ENCODE results near the gene MKX.

The MKX gene

DNA sequence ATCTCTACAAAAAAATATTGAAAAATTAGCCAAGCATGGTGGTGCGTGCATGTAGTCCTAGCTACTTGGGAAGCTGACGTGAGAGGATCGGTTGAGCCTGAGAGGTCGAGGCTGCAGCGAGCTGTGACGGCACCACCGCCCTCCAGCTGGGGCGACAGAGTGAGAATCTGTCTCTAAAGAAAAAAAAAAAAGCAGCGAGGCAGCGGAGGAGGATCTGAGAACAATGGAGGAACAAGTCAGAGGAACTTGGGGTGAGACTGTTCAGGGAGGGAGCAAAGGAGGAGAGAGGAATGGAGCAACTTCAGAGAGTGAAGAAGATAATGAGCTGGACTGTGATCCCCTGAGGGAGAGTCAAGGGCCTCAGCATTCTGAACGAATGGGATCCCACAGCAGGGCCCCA is 85.4 kb downstream of the MKX start:
- H3K4me1 ChIP-seq (ENCODE audit: control insufficient read depth, insufficient read depth, low read length) = no peaks in the 10 kb centered on the region
- no peak overlapping the region for H3K9ac ChIP-seq (ENCODE audit: low read length)
- peaks cover 3% of the 10 kb centered on the region for H3K27me3 ChIP-seq (ENCODE audit: control insufficient read depth, insufficient read depth, low read length)
- H3K36me3 ChIP-seq (ENCODE audit: control insufficient read depth, insufficient read depth, low read length) = no peaks in the 10 kb centered on the region
- H3K9me3 ChIP-seq (ENCODE audit: control insufficient read depth, low read length) = no peaks in the 10 kb centered on the region
- H3K4me3 ChIP-seq (ENCODE audit: low read length) = no peak overlapping the region

DNA sequence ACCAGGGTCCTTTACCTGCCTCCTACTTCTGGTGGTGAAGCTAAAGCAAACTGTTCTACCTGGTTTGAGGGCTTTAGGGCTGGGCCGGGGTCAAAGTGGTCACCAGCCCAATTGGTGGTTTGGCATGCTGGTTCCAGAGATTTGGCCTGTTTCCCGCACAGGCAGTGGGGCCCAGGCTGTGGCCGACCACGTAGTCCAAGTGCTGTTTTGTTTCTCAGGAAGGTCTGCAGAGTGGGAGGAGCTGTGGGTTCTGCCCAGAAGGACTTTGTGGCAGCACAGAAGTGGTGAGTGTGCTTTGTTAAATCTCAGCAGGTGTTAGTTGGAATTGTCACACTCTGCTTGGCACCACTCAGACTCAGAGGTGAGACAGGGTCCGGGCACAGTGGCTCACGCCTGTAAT is 85.8 kb downstream of the MKX start:
- no peaks in the 10 kb centered on the region for H3K9me3 ChIP-seq (ENCODE audit: control insufficient read depth, low read length)
- H3K36me3 ChIP-seq (ENCODE audit: control insufficient read depth, insufficient read depth, low read length) = no peaks in the 10 kb centered on the region
- H3K27me3 ChIP-seq (ENCODE audit: control insufficient read depth, insufficient read depth, low read length) = peaks cover 3% of the 10 kb centered on the region
- H3K4me1 ChIP-seq (ENCODE audit: control insufficient read depth, insufficient read depth, low read length) = no peaks in the 10 kb centered on the region
- H3K9ac ChIP-seq (ENCODE audit: low read length) = no peak overlapping the region
- H3K4me3 ChIP-seq (ENCODE audit: low read length) = no peak overlapping the region

DNA sequence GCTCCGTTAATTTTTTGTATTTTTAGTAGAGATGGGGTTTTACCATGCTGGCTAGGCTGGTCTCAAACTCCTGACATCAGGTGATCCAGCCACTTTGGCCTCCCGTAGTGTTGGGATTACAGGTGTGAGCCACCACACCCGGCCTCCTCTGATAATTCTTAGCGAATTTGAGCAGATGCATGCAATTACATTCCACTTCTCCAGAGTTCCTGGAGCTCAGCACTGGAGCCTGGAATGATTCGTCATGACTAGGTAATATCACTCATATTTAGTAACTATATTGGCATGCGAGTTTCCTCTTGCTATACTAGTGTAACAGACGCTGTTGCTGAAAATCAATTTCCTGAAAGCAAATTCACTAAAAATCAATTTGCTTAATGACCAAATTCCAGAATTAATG is 86.8 kb downstream of the MKX start:
- H3K9ac ChIP-seq (ENCODE audit: low read length) = no peak overlapping the region
- no peaks in the 10 kb centered on the region for H3K9me3 ChIP-seq (ENCODE audit: control insufficient read depth, low read length)
- H3K27me3 ChIP-seq (ENCODE audit: control insufficient read depth, insufficient read depth, low read length) = no peaks in the 10 kb centered on the region
- H3K4me1 ChIP-seq (ENCODE audit: control insufficient read depth, insufficient read depth, low read length) = no peaks in the 10 kb centered on the region
- H3K4me3 ChIP-seq (ENCODE audit: low read length) = no peak overlapping the region
- no peaks in the 10 kb centered on the region for H3K36me3 ChIP-seq (ENCODE audit: control insufficient read depth, insufficient read depth, low read length)

DNA sequence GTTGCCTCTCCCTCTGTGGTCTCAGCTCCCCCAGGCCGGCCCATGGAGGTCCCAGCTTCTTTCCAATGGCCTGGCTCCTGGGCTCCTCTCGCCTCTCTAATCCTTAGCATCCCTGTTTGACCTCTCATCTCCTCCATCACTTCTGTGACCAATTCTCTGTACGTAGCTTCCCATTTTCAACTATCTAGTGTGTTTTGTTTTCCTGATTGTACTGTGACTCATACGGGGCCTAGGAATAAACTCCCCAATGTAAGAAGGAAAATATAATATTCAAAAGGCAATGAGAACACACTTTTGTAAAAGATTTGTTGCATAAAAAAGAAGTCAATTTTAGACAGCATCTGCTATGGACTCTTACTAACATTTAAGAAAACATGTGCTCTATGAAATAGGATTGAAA is 90.3 kb downstream of the MKX start:
- Histone ChIP-seq H3K9ac (ENCODE audit: low read length) (no peak overlapping the region), H3K4me3 (ENCODE audit: low read length) (no peak overlapping the region), H3K27me3 (ENCODE audit: control insufficient read depth, insufficient read depth, low read length) (no peaks in the 10 kb centered on the region), H3K36me3 (ENCODE audit: control insufficient read depth, insufficient read depth, low read length) (no peaks in the 10 kb centered on the region), H3K9me3 (ENCODE audit: control insufficient read depth, low read length) (no peaks in the 10 kb centered on the region), H3K4me1 (ENCODE audit: control insufficient read depth, insufficient read depth, low read length) (no peaks in the 10 kb centered on the region)

DNA sequence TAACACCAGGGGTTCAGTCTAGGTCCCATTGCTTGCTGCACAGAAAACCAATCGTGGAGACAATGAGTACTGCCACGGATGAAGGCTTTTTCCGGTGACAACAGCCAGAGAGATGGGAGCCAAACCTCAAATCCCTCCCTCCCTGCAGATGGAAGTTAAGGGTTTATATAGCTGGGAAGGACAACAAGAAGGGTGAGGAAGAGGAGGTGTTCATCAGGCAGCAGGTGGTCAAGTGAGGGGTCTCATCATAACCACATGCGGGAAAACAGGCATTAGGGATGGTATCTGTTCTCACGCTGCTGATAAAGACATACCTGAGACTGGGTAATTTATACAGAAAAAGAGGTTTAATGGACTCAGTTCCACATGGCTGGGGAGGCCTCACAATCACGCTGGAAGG is 91.3 kb downstream of the MKX start:
- no peak overlapping the region for H3K9ac ChIP-seq (ENCODE audit: low read length)
- no peaks in the 10 kb centered on the region for H3K4me1 ChIP-seq (ENCODE audit: control insufficient read depth, insufficient read depth, low read length)
- H3K27me3 ChIP-seq (ENCODE audit: control insufficient read depth, insufficient read depth, low read length) = no peaks in the 10 kb centered on the region
- no peak overlapping the region for H3K4me3 ChIP-seq (ENCODE audit: low read length)
- H3K36me3 ChIP-seq (ENCODE audit: control insufficient read depth, insufficient read depth, low read length) = no peaks in the 10 kb centered on the region
- no peaks in the 10 kb centered on the region for H3K9me3 ChIP-seq (ENCODE audit: control insufficient read depth, low read length)

DNA sequence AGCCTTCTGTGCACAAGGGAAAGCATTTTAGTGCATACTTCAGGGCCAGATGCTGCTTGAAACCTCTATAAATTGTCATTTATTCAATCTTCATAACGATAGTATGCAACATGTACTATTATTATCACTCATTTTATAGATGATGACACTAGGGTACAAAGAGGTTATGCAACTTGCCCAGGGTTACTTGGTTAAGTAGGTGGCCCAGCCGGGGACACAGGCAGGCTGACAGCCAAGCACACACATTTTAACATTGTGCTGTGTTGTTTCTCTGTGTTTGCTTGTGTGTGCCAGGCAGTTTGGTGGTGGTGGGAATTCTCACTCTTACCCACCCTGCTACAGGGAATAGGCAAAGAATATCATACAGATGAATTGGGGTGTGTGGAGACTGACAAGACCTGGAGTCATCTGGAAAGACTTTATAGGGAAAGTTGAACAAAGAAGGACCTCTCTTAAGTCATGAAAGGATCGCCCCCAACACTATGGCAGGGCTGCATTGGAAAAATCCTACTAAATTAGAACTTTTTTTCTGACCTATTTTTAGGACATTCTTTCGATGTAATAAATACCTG is 98.9 kb downstream of the MKX start:
- H3K9ac ChIP-seq (ENCODE audit: low read length) = no peak overlapping the region
- no peaks in the 10 kb centered on the region for H3K27me3 ChIP-seq (ENCODE audit: control insufficient read depth, insufficient read depth, low read length)
- no peaks in the 10 kb centered on the region for H3K4me1 ChIP-seq (ENCODE audit: control insufficient read depth, insufficient read depth, low read length)
- no peak overlapping the region for H3K4me3 ChIP-seq (ENCODE audit: low read length)
- H3K9me3 ChIP-seq (ENCODE audit: control insufficient read depth, low read length) = no peaks in the 10 kb centered on the region
- H3K36me3 ChIP-seq (ENCODE audit: control insufficient read depth, insufficient read depth, low read length) = no peaks in the 10 kb centered on the region

DNA sequence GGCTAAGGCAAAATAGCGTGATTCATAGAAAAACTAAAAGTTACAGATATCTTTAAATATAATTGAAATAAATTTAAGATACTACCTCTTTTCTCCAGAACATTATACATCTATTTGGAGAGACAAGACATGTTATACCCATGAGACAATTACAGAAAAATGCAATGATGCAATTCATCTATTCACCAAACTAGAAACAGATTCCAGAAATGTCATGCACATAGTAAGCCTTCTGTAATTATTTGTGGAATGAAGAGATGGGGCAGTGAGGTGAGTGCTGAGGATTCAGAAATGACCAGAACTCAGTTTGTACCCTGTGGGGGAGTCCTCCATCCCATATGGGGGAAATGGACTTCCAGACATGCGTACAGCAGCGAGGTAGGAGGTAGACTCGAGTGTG is 99.4 kb downstream of the MKX start:
- Histone ChIP-seq H3K4me1 (ENCODE audit: control insufficient read depth, insufficient read depth, low read length) (no peaks in the 10 kb centered on the region), H3K4me3 (ENCODE audit: low read length) (no peak overlapping the region), H3K9me3 (ENCODE audit: control insufficient read depth, low read length) (no peaks in the 10 kb centered on the region), H3K36me3 (ENCODE audit: control insufficient read depth, insufficient read depth, low read length) (no peaks in the 10 kb centered on the region), H3K27me3 (ENCODE audit: control insufficient read depth, insufficient read depth, low read length) (no peaks in the 10 kb centered on the region), H3K9ac (ENCODE audit: low read length) (no peak overlapping the region)

DNA sequence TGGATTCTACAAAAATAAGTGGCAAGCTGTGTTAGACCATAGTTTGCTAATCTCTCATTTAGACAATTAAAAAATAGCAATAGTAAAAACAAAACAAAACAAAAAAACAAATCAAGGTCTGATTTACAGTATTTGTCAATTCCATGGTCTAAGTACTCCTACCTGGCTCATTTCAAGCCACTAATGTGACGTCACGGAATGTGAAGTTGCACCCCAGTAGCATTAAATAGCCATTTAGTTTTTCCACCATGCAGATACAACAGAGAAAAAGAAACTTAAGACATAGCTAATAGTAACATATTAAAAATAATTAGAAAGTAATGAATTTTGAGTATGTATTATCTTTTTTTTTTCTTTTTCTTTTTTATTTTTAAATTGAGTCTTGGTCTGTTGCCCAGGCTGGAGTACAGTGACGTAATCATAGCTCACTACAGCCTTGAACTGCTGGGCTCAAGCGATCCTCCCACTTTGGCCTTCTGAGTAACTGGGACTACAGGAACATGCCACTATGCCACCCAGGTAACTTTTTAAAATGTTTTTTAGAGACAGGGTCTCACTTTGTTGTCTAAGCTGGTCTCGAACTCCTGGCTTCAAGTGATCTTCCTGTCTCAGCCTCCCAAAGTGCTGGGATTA is 101.2 kb downstream of the MKX start:
- no peaks in the 10 kb centered on the region for H3K36me3 ChIP-seq (ENCODE audit: control insufficient read depth, insufficient read depth, low read length)
- H3K9ac ChIP-seq (ENCODE audit: low read length) = no peak overlapping the region
- no peaks in the 10 kb centered on the region for H3K4me1 ChIP-seq (ENCODE audit: control insufficient read depth, insufficient read depth, low read length)
- no peak overlapping the region for H3K4me3 ChIP-seq (ENCODE audit: low read length)
- H3K27me3 ChIP-seq (ENCODE audit: control insufficient read depth, insufficient read depth, low read length) = no peaks in the 10 kb centered on the region
- H3K9me3 ChIP-seq (ENCODE audit: control insufficient read depth, low read length) = no peaks in the 10 kb centered on the region

DNA sequence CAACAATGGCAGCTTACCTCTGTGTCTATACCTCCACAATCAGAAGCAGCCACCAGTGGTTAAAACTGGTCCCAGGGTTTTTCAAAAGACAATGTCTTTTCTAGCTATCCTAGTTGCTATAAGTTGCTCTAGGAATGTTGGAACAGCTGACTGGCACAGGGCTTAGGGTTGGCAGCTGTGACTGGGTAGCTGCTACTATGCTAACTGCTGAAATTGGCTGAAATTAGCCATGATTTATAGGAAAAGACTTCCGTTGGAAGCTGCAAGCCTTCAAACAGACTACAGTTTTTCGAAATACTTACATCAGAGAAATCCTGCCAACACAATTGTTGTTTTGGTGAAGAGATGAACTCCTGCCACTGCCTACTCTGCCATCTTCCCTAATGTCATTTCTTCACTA is 102.3 kb downstream of the MKX start:
- no peak overlapping the region for H3K4me3 ChIP-seq (ENCODE audit: low read length)
- H3K4me1 ChIP-seq (ENCODE audit: control insufficient read depth, insufficient read depth, low read length) = no peaks in the 10 kb centered on the region
- no peaks in the 10 kb centered on the region for H3K27me3 ChIP-seq (ENCODE audit: control insufficient read depth, insufficient read depth, low read length)
- no peaks in the 10 kb centered on the region for H3K36me3 ChIP-seq (ENCODE audit: control insufficient read depth, insufficient read depth, low read length)
- H3K9me3 ChIP-seq (ENCODE audit: control insufficient read depth, low read length) = no peaks in the 10 kb centered on the region
- no peak overlapping the region for H3K9ac ChIP-seq (ENCODE audit: low read length)

DNA sequence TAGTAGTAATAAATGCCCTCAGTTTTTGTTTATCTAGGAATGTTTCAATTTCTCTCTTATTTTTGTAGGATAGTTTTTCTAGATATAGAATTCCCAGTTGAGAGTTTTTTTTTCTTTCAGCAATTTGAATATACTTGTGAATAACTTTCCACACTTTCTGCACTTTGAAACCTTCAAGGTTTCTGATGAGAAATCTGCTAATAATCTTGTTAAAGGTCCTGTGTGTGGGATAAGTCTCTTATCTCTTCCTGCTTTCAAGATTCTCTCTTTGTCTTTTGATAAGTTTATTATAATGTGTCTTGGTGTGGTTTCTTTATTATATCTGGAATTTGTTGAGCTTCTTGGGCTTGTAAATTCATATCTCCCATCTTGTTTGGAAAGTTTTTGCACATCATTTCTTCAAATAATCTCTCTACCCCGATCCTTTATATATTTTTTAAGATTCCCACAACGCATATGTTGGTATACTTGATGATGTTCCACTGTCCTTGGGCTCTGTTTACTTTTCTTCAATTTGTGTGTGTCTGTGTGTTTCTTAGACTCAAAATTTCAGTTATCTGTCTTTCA is 103.5 kb downstream of the MKX start:
- no peak overlapping the region for H3K4me3 ChIP-seq (ENCODE audit: low read length)
- H3K9ac ChIP-seq (ENCODE audit: low read length) = no peak overlapping the region
- no peaks in the 10 kb centered on the region for H3K9me3 ChIP-seq (ENCODE audit: control insufficient read depth, low read length)
- no peaks in the 10 kb centered on the region for H3K36me3 ChIP-seq (ENCODE audit: control insufficient read depth, insufficient read depth, low read length)
- no peaks in the 10 kb centered on the region for H3K4me1 ChIP-seq (ENCODE audit: control insufficient read depth, insufficient read depth, low read length)
- H3K27me3 ChIP-seq (ENCODE audit: control insufficient read depth, insufficient read depth, low read length) = no peaks in the 10 kb centered on the region

DNA sequence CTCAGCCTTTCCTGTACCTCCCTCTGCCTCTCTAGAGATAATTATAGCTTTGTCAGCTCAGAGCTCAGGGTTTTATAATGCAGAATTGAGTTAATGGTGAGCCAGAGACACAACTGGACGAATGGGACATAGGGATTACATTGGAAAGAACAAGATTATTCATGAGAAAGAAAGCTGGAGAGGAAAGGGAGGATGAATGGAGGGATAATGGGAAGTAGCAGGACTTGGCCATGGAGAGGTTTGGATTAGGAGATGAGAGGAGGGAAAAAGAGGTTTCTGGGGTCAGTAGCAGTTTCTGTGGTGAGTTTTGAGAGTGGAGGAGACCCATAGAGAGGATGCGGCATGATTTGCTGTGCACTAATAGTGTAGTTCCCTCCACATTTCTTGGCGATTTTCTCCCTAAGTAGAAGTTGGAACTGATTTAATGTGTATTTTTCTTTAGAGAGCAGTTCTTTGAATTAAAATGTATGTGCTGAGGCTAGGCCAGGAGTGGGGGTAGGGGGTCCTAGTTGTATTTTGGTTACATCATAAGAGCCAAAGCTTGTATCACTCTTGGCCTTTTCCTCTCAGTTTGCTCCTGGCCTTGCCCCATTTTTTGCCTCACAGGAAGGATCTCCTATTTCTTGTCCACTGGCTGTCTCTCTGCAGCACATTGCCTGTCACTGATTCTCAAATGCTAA is 107.4 kb downstream of the MKX start:
- H3K9me3 ChIP-seq (ENCODE audit: control insufficient read depth, low read length) = no peaks in the 10 kb centered on the region
- H3K9ac ChIP-seq (ENCODE audit: low read length) = no peak overlapping the region
- H3K36me3 ChIP-seq (ENCODE audit: control insufficient read depth, insufficient read depth, low read length) = no peaks in the 10 kb centered on the region
- no peak overlapping the region for H3K4me3 ChIP-seq (ENCODE audit: low read length)
- H3K27me3 ChIP-seq (ENCODE audit: control insufficient read depth, insufficient read depth, low read length) = no peaks in the 10 kb centered on the region
- peaks cover 11% of the 10 kb centered on the region for H3K4me1 ChIP-seq (ENCODE audit: control insufficient read depth, insufficient read depth, low read length)

DNA sequence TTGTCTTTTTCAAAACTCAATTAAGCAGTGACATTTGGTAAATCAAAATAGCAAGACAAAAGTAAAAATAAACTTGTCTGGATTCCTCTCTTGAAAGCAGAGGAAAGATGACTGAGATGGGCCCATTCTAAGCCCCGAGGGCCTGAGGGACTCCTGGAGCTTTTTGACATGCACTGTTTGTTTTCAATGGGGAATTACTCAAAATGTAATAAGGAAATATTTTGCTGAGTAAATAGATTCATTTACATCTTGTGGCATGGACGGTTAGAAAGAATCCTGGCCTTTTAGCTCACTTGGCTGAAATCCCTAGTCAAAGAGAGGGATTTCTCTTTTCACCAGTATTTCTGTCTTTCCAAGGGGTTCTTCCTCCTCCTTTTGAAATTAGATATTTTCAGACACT is 108.0 kb downstream of the MKX start:
- Histone ChIP-seq H3K4me3 (ENCODE audit: low read length) (no peak overlapping the region), H3K9me3 (ENCODE audit: control insufficient read depth, low read length) (no peaks in the 10 kb centered on the region), H3K4me1 (ENCODE audit: control insufficient read depth, insufficient read depth, low read length) (peaks cover 11% of the 10 kb centered on the region)

More for the DNA sequence above, 108.0 kb downstream of the MKX start:
- Histone ChIP-seq H3K36me3 (ENCODE audit: control insufficient read depth, insufficient read depth, low read length) (no peaks in the 10 kb centered on the region), H3K27me3 (ENCODE audit: control insufficient read depth, insufficient read depth, low read length) (no peaks in the 10 kb centered on the region), H3K9ac (ENCODE audit: low read length) (no peak overlapping the region)

Data from mucosa of stomach (tissue), 1 donor.